ENCODE results near the gene SGSM2. TPM values are rescaled to one million over a fixed set of nuclear protein-coding genes. Genes with fewer than 3 reads are reported as not detected.

SGSM2 gene
- total and polyA plus RNA-seq, 3 experiments from 2014 or later, result 16.3 to 43.1 (median 39.8) TPM

GRCh38 chr17:2416010-2416734 is 78.9 kb downstream of the SGSM2 start:
- Histone ChIP-seq H3K27ac (ENCODE audit: low read depth, low read length) (no peak overlapping the region), H3K4me1 (ENCODE audit: insufficient read depth, low read length) (no peaks in the 10 kb centered on the region), H3K36me3 (ENCODE audit: insufficient read depth, low read length) (peaks cover 18% of the 10 kb centered on the region), H3K27me3 (ENCODE audit: insufficient read depth, low read length, poor library complexity, severe bottlenecking) (no peaks in the 10 kb centered on the region), H3K4me3 (ENCODE audit: low read length) (no peak overlapping the region), H3K9me3 (ENCODE audit: low read length) (no peaks in the 10 kb centered on the region)
- no peaks in the 10 kb centered on the region for H3K9me3 Mint-ChIP-seq
- peaks cover 0 to 2% of the 10 kb centered on the region in 2 donors for H3K27me3 Mint-ChIP-seq
- H3K36me3 Mint-ChIP-seq, result peaks cover 0 to 59% (median 8%) of the 10 kb centered on the region in 3 donors
- H3K27ac Mint-ChIP-seq, result peak overlapping the region in 6 of 8 donors; percentile 2 to 93 (median 47)
- H3K4me3 Mint-ChIP-seq, result no peak overlapping the region
- CTCF ChIA-PET, result interaction anchor here (0.6 to 5.6 kb wide), 25 partner anchors 9 to 837 kb away, joined by 3 to 250 read pairs (median 6); partner anchors contain the start of genes HIC1, MNT, SMG6 and SRR
- H3K4me1 Mint-ChIP-seq, result peaks cover 2 to 7% (median 3%) of the 10 kb centered on the region in 3 donors
- peak; percentile 76 to 88 (median 82) for DNase-seq
- POLR2A ChIA-PET, result interaction anchor here (0.8 to 1.5 kb wide), 7 partner anchors 15 to 96 kb away, joined by 3 to 14 read pairs (median 3); partner anchors contain the start of gene METTL16

- no peaks in the 10 kb centered on the region for H3K27me3 ChIP-seq (ENCODE audit: insufficient read depth, low read length, poor library complexity, severe bottlenecking)
Observed at GRCh38 chr17:2418572-2418971, 81.3 kb downstream of the SGSM2 start.

GRCh38 chr17:2419486-2419885 is 82.2 kb downstream of the SGSM2 start:
- Mint-ChIP-seq H3K27me3 (no peaks in the 10 kb centered on the region), H3K27ac (no peak overlapping the region), H3K36me3 (peaks cover 0 to 68% (median 8%) of the 10 kb centered on the region in 3 donors), H3K9me3 (no peaks in the 10 kb centered on the region), H3K4me1 (peaks cover 2 to 7% (median 3%) of the 10 kb centered on the region in 3 donors), H3K4me3 (no peak overlapping the region)
- POLR2A ChIA-PET, result interaction anchor here (1.3 kb wide), 1 partner anchor 36 kb away, joined by 4 read pairs; no protein-coding TSS in a partner anchor
- H3K36me3 ChIP-seq (ENCODE audit: insufficient read depth, low read length), result peaks cover 18% of the 10 kb centered on the region
- H3K4me3 ChIP-seq (ENCODE audit: low read length), result no peak overlapping the region
- H3K9me3 ChIP-seq (ENCODE audit: low read length), result no peaks in the 10 kb centered on the region
- CTCF ChIA-PET, result interaction anchor here (0.9 to 5.6 kb wide), 3 partner anchors 18 to 42 kb away, joined by 3 to 250 read pairs (median 6); no protein-coding TSS in a partner anchor
- no peaks in the 10 kb centered on the region for H3K4me1 ChIP-seq (ENCODE audit: insufficient read depth, low read length)
- no peak overlapping the region for H3K27ac ChIP-seq (ENCODE audit: low read depth, low read length)
- DNase-seq, result no peak
- no peaks in the 10 kb centered on the region for H3K27me3 ChIP-seq (ENCODE audit: insufficient read depth, low read length, poor library complexity, severe bottlenecking)

More at GRCh38 chr17:2418572-2418971, 81.3 kb downstream of the SGSM2 start:
- Mint-ChIP-seq H3K27me3 (peaks cover 0 to 2% of the 10 kb centered on the region in 2 donors), H3K36me3 (peaks cover 0 to 72% (median 8%) of the 10 kb centered on the region in 3 donors), H3K4me3 (no peak overlapping the region), H3K4me1 (peaks cover 2 to 7% (median 3%) of the 10 kb centered on the region in 3 donors), H3K9me3 (no peaks in the 10 kb centered on the region), H3K27ac (peak overlapping the region in 3 of 8 donors; percentile 17 to 30 (median 23))
- Histone ChIP-seq H3K9me3 (ENCODE audit: low read length) (no peaks in the 10 kb centered on the region), H3K4me1 (ENCODE audit: insufficient read depth, low read length) (no peaks in the 10 kb centered on the region), H3K27ac (ENCODE audit: low read depth, low read length) (no peak overlapping the region), H3K36me3 (ENCODE audit: insufficient read depth, low read length) (peaks cover 18% of the 10 kb centered on the region), H3K4me3 (ENCODE audit: low read length) (no peak overlapping the region)
- ChIA-PET POLR2A (interaction anchor here (1.3 kb wide), 1 partner anchor 35 kb away, joined by 4 read pairs; no protein-coding TSS in a partner anchor), CTCF (interaction anchor here (1.4 to 5.6 kb wide), 2 partner anchors 35 to 41 kb away, joined by 3 to 250 read pairs; no protein-coding TSS in a partner anchor)
- DNase-seq, result no peak

- H3K27me3 Mint-ChIP-seq, result no peaks in the 10 kb centered on the region
- peak overlapping the region in 1 of 8 donors; percentile 60 for H3K27ac Mint-ChIP-seq
- POLR2A ChIA-PET, result no interaction called here
- Histone ChIP-seq H3K4me3 (ENCODE audit: low read length) (no peak overlapping the region), H3K9me3 (ENCODE audit: low read length) (no peaks in the 10 kb centered on the region), H3K4me1 (ENCODE audit: insufficient read depth, low read length) (no peaks in the 10 kb centered on the region), H3K36me3 (ENCODE audit: insufficient read depth, low read length) (peaks cover 18% of the 10 kb centered on the region), H3K27ac (ENCODE audit: low read depth, low read length) (no peak overlapping the region), H3K27me3 (ENCODE audit: insufficient read depth, low read length, poor library complexity, severe bottlenecking) (no peaks in the 10 kb centered on the region)
- CTCF ChIA-PET, result interaction anchor here (5.6 kb wide), 1 partner anchor 36 kb away, joined by 250 read pairs; no protein-coding TSS in a partner anchor
- no peaks in the 10 kb centered on the region for H3K9me3 Mint-ChIP-seq
- peaks cover 2 to 7% (median 3%) of the 10 kb centered on the region in 3 donors for H3K4me1 Mint-ChIP-seq
- DNase-seq, result no peak
- H3K36me3 Mint-ChIP-seq, result peaks cover 0 to 66% (median 10%) of the 10 kb centered on the region in 3 donors
- no peak overlapping the region for H3K4me3 Mint-ChIP-seq
Observed at GRCh38 chr17:2420176-2420575, 82.9 kb downstream of the SGSM2 start.

- Histone ChIP-seq H3K27me3 (ENCODE audit: insufficient read depth, low read length, poor library complexity, severe bottlenecking) (no peaks in the 10 kb centered on the region), H3K27ac (ENCODE audit: low read depth, low read length) (no peak overlapping the region), H3K4me3 (ENCODE audit: low read length) (no peak overlapping the region), H3K9me3 (ENCODE audit: low read length) (no peaks in the 10 kb centered on the region), H3K36me3 (ENCODE audit: insufficient read depth, low read length) (peaks cover 16% of the 10 kb centered on the region), H3K4me1 (ENCODE audit: insufficient read depth, low read length) (no peaks in the 10 kb centered on the region)
- no peak overlapping the region for H3K4me3 Mint-ChIP-seq
- peaks cover 0 to 72% (median 13%) of the 10 kb centered on the region in 3 donors for H3K36me3 Mint-ChIP-seq
- ChIA-PET POLR2A (no interaction called here), CTCF (interaction anchor here (1.4 to 1.7 kb wide), 2 partner anchors 19 to 39 kb away, joined by 3 to 7 read pairs; no protein-coding TSS in a partner anchor)
- DNase-seq, result no peak
- H3K4me1 Mint-ChIP-seq, result peaks cover 0 to 4% (median 2%) of the 10 kb centered on the region in 3 donors
- no peaks in the 10 kb centered on the region for H3K9me3 Mint-ChIP-seq
- H3K27ac Mint-ChIP-seq, result no peak overlapping the region
- H3K27me3 Mint-ChIP-seq, result no peaks in the 10 kb centered on the region
Observed at GRCh38 chr17:2421315-2422147, 84.2 kb downstream of the SGSM2 start.

- Histone ChIP-seq H3K4me3 (ENCODE audit: low read length) (no peak overlapping the region), H3K36me3 (ENCODE audit: insufficient read depth, low read length) (peaks cover 14% of the 10 kb centered on the region), H3K27me3 (ENCODE audit: insufficient read depth, low read length, poor library complexity, severe bottlenecking) (no peaks in the 10 kb centered on the region), H3K27ac (ENCODE audit: low read depth, low read length) (no peak overlapping the region), H3K4me1 (ENCODE audit: insufficient read depth, low read length) (no peaks in the 10 kb centered on the region), H3K9me3 (ENCODE audit: low read length) (no peaks in the 10 kb centered on the region)
- POLR2A ChIA-PET, result no interaction called here
- Mint-ChIP-seq H3K4me3 (no peak overlapping the region), H3K27me3 (no peaks in the 10 kb centered on the region), H3K9me3 (no peaks in the 10 kb centered on the region), H3K36me3 (peaks cover 0 to 71% (median 13%) of the 10 kb centered on the region in 3 donors), H3K27ac (no peak overlapping the region), H3K4me1 (peaks cover 0 to 4% (median 2%) of the 10 kb centered on the region in 3 donors)
- CTCF ChIA-PET, result no interaction called here
- DNase-seq, result no peak
Observed at GRCh38 chr17:2423271-2423670, 86.0 kb downstream of the SGSM2 start.

- Histone ChIP-seq H3K27ac (ENCODE audit: low read depth, low read length) (no peak overlapping the region), H3K4me3 (ENCODE audit: low read length) (no peak overlapping the region), H3K9me3 (ENCODE audit: low read length) (no peaks in the 10 kb centered on the region), H3K36me3 (ENCODE audit: insufficient read depth, low read length) (no peaks in the 10 kb centered on the region), H3K4me1 (ENCODE audit: insufficient read depth, low read length) (no peaks in the 10 kb centered on the region), H3K27me3 (ENCODE audit: insufficient read depth, low read length, poor library complexity, severe bottlenecking) (no peaks in the 10 kb centered on the region)
- peaks cover 0 to 44% (median 4%) of the 10 kb centered on the region in 3 donors for H3K36me3 Mint-ChIP-seq
- no peaks in the 10 kb centered on the region for H3K9me3 Mint-ChIP-seq
- no peak overlapping the region for H3K4me3 Mint-ChIP-seq
- ChIA-PET POLR2A (no interaction called here), CTCF (no interaction called here)
- no peak for DNase-seq
- peaks cover 0 to 4% (median 2%) of the 10 kb centered on the region in 3 donors for H3K4me1 Mint-ChIP-seq
- peak overlapping the region in 1 of 8 donors; percentile 87 for H3K27ac Mint-ChIP-seq
- no peaks in the 10 kb centered on the region for H3K27me3 Mint-ChIP-seq
Observed at GRCh38 chr17:2427215-2427614, 89.9 kb downstream of the SGSM2 start.
